ENCODE measurements around the gene LRIT3.

Gene LRIT3, protein sequence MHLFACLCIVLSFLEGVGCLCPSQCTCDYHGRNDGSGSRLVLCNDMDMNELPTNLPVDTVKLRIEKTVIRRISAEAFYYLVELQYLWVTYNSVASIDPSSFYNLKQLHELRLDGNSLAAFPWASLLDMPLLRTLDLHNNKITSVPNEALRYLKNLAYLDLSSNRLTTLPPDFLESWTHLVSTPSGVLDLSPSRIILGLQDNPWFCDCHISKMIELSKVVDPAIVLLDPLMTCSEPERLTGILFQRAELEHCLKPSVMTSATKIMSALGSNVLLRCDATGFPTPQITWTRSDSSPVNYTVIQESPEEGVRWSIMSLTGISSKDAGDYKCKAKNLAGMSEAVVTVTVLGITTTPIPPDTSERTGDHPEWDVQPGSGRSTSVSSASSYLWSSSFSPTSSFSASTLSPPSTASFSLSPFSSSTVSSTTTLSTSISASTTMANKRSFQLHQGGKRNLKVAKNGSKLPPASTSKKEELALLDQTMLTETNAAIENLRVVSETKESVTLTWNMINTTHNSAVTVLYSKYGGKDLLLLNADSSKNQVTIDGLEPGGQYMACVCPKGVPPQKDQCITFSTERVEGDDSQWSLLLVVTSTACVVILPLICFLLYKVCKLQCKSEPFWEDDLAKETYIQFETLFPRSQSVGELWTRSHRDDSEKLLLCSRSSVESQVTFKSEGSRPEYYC

DNA sequence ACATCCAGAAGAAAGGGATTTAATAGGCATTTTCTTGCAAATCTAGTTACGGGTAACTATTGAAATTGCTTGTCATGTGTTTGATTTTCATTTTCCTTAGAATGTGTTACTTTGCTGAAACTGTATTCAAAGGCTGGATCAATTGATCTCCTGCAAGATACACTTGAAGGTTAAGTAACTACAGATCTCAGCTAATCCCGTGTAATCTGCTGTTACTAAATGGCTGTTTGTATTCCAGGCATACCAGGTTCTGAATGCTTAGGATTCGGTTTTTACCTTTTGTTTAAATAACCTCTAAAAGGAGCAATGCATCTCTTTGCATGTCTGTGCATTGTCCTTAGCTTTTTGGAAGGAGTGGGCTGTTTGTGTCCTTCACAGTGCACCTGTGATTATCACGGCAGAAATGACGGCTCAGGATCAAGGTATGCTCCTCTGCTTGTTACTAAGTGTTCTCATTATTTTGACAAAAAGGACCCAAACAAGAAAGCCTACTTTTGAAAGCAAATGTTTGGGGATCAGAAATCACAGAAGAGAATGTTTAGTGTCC lies at the start of gene LRIT3:
Gene LRIT3, plus strand, starts transcription at position 212 of the 547 bp plus-strand sequence. Its CDS starts 95 bp downstream, at position 307.
- no peak within 1 kb of the TSS for H3K4me3 ChIP-seq (ENCODE audit: low read length)
- no peak for DNase-seq (ENCODE audit: low read depth)
- TF ChIP-seq, protein P1, sequence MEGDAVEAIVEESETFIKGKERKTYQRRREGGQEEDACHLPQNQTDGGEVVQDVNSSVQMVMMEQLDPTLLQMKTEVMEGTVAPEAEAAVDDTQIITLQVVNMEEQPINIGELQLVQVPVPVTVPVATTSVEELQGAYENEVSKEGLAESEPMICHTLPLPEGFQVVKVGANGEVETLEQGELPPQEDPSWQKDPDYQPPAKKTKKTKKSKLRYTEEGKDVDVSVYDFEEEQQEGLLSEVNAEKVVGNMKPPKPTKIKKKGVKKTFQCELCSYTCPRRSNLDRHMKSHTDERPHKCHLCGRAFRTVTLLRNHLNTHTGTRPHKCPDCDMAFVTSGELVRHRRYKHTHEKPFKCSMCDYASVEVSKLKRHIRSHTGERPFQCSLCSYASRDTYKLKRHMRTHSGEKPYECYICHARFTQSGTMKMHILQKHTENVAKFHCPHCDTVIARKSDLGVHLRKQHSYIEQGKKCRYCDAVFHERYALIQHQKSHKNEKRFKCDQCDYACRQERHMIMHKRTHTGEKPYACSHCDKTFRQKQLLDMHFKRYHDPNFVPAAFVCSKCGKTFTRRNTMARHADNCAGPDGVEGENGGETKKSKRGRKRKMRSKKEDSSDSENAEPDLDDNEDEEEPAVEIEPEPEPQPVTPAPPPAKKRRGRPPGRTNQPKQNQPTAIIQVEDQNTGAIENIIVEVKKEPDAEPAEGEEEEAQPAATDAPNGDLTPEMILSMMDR (conservative IDR thresholded peaks at IDR 0.05; ENCODE audit: low read depth, low read length) = no peak

DNA sequence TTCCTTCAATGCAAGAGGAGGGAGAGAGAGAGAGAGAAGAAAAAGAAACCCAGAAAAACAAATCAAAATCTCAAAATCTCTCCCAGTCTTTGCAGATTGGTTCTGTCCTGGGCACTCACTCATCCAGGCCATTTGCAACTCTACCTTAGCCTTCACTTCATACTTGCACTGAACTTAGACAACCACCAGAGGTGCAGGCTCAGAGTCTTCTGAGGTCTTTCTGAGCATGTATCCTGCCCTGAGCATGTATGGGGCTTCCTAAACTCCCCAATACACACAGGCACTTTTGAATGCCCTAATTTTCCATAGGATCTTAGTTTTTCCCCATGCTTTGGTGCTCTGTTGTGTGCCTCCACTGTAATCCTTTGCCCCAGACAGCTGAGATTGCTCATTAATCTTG lies 49.0 kb upstream of the LRIT3 start:
- TF ChIP-seq, protein P1 (conservative IDR thresholded peaks at IDR 0.05; ENCODE audit: low read depth, low read length) = no peak
- DNase-seq (ENCODE audit: low read depth) = no peak
- H3K4me3 ChIP-seq (ENCODE audit: low read length) = no peak overlapping the region

DNA sequence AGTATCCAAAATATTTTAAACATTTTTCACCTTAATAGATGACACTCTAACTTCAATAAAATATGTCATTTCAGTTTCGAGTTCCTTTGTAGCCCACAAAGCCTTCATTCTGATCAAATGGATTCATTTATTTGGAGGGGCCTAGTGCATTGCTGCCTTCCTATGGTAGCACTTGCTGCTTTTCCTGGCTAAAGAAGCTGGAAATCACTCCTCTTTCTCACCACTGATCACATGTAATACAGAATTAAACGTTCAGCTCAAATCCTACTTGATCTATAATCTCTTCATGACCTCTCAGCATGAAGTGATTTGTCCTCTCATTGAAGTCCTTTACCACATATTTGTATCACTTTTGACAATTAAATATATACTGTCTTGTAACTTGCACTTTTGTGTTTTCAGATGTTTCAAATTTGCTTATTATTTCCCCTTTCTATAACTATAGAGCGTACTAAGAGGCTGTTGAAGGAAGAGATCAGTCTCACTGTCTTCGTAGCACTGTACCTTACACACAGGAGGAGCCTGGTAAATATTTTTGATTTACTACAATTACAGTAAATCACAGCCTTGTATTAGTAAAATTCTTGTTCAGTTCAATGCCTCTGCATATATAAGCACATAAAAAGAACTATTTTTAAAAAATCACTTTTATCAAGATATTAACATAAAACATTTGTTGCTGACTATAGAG lies 46.7 kb upstream of the LRIT3 start:
- DNase-seq (ENCODE audit: low read depth) = no peak
- TF ChIP-seq, protein P1 (conservative IDR thresholded peaks at IDR 0.05; ENCODE audit: low read depth, low read length) = no peak
- peak overlapping the region; percentile 48 for H3K4me3 ChIP-seq (ENCODE audit: low read length)

DNA sequence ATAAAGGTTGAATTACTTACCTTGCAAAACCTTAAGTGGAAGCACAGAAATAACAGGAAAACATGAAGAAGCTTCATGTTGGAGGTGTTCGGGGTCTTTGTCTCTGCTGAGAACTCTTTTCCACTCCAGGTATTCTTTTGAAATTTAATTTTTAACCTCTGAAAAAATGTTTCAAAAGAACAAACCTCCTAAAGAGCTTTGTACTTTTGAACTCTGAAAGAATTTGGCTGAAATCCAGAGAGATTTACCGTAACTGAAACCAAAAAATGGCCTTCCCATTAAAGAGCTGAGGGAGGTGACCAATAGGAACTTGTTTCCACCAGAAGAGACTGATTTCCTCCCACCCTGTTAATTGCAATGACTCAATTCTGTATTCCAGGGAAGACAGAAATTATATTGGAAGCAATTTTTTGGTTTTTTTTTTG lies 46.0 kb upstream of the LRIT3 start, which contains the start of gene CFI:
Gene CFI, minus strand, starts transcription at position 105 of the 425 bp plus-strand sequence. Its CDS starts 28 bp downstream, at position 77.
- DNase-seq (ENCODE audit: low read depth) = peak; percentile 82
- TF ChIP-seq, protein P1 (conservative IDR thresholded peaks at IDR 0.05; ENCODE audit: low read depth, low read length) = no peak
- peak within 1 kb of the TSS; percentile 48 for H3K4me3 ChIP-seq (ENCODE audit: low read length)

DNA sequence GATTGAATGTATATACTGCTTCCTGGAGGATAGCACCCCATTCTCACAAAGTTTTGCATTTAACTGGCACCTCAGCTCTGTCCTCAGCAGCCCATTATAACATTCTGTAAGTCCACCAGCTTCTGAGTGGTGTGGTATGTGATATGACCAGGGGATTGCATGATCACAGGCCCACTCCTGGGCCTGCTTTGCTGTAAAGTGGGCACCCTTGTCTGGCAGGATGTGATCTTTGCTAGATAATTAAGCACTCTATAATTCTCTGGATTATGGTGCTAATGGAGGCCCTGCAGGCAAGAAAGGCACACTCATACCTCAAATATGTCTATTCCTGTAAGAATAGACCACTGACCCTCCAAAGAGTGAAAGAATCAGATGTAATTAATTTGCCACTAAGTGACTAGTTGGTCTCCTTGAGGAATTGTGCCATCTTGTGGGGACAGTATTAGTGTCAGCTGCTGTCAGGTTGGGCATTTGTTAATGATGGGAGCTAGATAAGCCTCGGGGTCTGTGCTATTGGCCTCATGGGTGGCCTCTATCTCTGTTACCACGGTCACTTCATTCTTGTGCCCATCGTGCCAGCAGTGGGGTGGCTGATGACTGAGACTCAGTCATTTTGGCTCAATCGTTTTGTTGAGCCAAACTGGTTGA lies 43.9 kb upstream of the LRIT3 start:
- TF ChIP-seq, protein P1 (conservative IDR thresholded peaks at IDR 0.05; ENCODE audit: low read depth, low read length) = peak; percentile 52
- peak; percentile 60 for DNase-seq (ENCODE audit: low read depth)
- H3K4me3 ChIP-seq (ENCODE audit: low read length) = no peak overlapping the region

DNA sequence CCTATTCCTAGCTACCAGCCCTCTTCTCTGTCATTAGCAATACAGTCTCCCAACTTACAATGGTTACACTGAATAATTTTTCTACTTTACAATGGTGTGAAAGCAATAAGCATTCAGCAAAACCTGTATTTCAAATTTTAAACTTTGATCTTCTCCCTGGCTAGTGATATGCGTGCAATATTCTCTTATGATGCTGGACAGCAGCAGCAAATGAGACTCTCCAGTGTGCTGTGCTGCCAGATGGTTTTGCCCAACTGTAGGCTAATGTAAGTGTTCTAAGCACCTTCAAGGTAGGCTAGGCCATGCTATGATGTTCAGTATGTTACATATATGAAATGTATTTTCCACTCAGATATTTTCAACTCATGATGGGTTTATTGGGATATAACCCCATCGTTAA lies 38.3 kb upstream of the LRIT3 start:
- no peak overlapping the region for H3K4me3 ChIP-seq (ENCODE audit: low read length)
- TF ChIP-seq, protein P1 (conservative IDR thresholded peaks at IDR 0.05; ENCODE audit: low read depth, low read length) = no peak
- no peak for DNase-seq (ENCODE audit: low read depth)
